SKM-1 treated with dmso at 0.1 percent for 144 hours (cell line): Measurements from ENCODE around the gene TMA7B.

ENCODE experiments used
- DNase-seq: peaks from one replicate; lab custom pipeline; 2025; ENCODE audit not compliant: unreplicated experiment; lab: John Stamatoyannopoulos, UW

The TMA7B gene

GRCh38 chr22:39999144-39999757 is 39.1 kb downstream of the TMA7B start:
- no peak for DNase-seq

- DNase-seq, result no peak
These were observed 40.0 kb downstream of the TMA7B start for GRCh38 chr22:40000171-40000570.

DNA sequence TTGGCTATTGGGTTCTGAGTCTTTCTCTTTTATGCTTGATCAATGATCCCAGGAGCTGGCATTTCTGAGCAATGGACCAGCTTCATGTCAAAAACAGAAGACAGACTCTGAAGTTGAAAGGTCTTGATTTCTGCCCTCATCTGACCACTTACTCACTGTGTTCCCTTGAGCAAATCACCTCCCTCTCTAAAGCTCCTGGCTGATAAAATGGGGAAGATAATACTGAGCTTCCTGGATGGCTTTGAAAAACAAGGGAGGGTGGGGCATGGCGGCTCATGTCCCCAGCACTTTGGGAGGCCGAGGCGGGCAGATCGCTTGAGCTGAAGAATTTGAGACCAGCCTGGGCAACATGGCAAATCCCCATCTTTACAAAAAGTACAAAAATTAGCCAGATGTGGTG is 40.9 kb downstream of the TMA7B start:
- DNase-seq, result no peak

GRCh38 chr22:40001800-40002577 is 41.8 kb downstream of the TMA7B start:
- DNase-seq, result no peak

DNA sequence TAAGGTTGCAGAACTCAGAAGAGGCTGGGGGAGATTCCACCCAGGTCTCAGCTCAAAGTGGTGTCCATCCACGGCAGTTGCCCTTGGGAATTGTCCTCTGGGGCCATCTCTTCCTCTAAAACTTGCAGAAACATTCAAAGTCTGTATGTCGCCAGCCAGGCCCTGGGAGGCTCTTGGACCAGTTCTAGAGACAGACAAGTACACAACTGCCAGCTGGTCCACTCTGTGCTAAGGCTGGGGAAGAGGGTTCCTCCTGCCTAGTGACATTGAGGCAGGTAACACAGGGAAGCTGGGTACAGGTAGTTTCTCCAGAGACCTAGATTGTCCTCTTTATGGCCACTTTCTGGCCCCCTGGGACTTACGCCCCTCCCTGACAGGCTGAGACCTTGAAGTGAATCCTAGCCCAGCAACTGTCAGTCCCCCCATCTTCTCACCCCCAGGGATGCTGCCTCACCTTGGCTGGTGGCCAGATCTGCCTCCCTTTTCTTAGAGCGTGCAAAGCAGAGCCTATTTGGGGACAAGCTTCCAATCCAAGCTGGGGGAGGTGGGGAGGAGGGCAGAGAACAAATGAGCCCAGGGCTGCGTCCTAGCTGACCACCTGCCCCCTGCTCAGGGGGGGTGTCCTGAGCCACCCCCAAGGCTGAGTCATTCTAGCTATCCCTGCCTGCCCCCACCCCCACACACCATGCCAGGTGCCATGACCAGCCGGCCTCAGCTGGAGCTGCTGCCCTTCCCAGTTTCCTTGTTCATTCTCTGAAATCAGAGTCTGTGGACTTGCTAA is 42.9 kb downstream of the TMA7B start:
- DNase-seq, result no peak

GRCh38 chr22:40004836-40005235 is 44.6 kb downstream of the TMA7B start:
- DNase-seq, result no peak

DNA sequence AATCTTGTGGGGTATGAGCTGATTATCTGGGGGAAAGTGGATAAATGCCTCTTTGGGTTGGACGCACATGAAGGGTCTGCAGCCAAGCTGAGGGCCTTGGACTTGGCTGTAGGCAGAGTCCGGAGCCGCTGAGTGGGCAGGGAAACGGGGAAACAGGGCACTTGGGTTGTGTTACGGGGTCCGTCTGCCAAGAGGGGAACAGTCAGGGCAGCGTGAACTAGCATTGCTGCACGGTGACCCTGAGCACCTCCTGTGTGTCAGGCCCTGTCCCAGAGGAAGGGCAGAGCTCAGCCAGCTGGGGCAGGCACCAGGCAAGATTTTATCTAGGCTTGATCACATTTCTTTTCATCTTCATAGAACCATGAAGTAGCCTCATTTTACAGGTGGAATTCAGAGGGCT is 46.4 kb downstream of the TMA7B start:
- no peak for DNase-seq

- DNase-seq, result peak; percentile 87
These were observed 47.9 kb downstream of the TMA7B start for GRCh38 chr22:40007853-40008710.

- no peak for DNase-seq
These were observed 48.6 kb downstream of the TMA7B start for GRCh38 chr22:40008726-40009291.

GRCh38 chr22:40009292-40009774 is 49.1 kb downstream of the TMA7B start:
- no peak for DNase-seq

DNA sequence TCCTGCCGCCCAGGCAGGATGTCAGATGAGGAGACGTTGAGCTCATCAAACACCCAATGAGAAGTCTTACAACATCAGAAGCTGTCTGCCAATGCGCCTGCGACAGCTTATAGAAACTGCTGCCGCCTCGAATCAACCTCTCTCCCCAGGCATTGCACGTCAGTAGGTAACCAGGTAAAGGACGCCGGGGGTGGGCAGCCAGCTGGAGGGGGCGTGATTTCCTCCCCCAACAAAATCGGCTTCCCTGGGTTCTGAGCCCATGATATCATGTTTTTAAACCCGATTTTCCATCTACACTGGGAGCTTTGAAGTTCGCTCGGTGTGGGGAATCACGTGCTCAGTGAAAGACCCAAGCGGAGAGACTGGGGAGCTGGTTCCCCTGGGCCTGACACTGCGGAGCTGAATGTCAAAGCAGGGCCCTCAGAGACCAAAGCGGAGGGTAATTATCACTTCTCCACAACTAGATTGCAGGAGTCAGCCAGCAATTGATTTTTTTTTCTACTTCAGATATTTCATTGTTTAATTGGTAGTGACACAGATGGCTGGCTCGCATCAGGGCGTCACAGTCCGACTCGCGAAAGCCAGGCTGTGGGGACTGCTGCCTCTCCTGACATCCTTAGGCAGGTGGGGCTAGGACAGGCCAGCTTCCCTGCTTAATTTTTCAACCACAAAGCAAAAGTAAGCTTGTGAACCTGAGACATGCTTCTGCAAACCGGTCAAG is 49.9 kb downstream of the TMA7B start:
- no peak for DNase-seq

DNA sequence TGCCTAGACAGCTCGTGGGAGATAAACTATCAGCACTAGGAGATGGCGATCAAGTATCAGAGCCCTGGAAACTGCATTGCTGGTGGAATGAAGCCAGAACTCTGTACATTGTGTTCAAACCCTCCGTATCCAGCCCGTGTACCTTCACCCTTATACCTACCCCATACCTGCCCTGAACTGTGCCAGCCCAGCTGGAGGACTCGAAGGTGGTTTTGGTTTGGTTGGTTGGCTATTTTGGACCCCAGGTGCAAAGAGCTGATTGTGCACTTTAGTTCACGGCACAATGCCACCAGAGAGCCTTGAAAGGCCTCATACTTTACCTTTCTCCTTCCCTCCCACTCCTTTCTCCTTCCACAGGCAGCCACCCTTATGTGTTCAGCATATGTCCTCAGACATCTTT is 50.5 kb downstream of the TMA7B start:
- DNase-seq, result no peak
